ENCODE measurements around the gene ZNF607. TPM values are rescaled to one million over a fixed set of nuclear protein-coding genes. Genes with fewer than 3 reads are reported as not detected.
"Not testable (repeated sequence)": the region's sequence is repeated elsewhere in the genome, so short reads cannot be mapped to it uniquely, and the experiment has no call there.

ZNF607 gene
- 2.8 and 2.9 TPM in 2 replicates for total RNA-seq (2014; rRNA removed; shearing (Covaris generic))
- polyA plus RNA-seq (2015; cell fraction: cytosol; rRNA removed) = 2.4 and 3.9 TPM in 2 replicates
- 4.1 and 6.1 TPM in 2 replicates for polyA plus RNA-seq (2015; cell fraction: nucleus; rRNA removed)

- in situ Hi-C loops (cut with HindIII; ENCODE audit: low pct_unique_long_range_greater_than_20kb, low sequenced_read_pairs) = no loop called here
- peak; percentile 87 for DNase-seq (ENCODE audit: low read depth, low spot score)
Measured at GRCh38 chr19:37719111-37719926, at the start of gene ZNF607. TSS of gene ZNF607 (minus strand) at chr19:37719761. CDS start at chr19:37711618, 8,143 bp downstream.

- DNase-seq (ENCODE audit: low read depth, low spot score) = no peak
- in situ Hi-C loops (cut with HindIII; ENCODE audit: low pct_unique_long_range_greater_than_20kb, low sequenced_read_pairs) = no loop called here
Measured at GRCh38 chr19:37763488-37763887, 43.9 kb upstream of the ZNF607 start.

GRCh38 chr19:37757683-37758082 is 38.1 kb upstream of the ZNF607 start:
- DNase-seq (ENCODE audit: low read depth, low spot score); in situ Hi-C loops (cut with HindIII; ENCODE audit: low pct_unique_long_range_greater_than_20kb, low sequenced_read_pairs): not testable (repeated sequence)

- in situ Hi-C loops (cut with HindIII; ENCODE audit: low pct_unique_long_range_greater_than_20kb, low sequenced_read_pairs) = no loop called here
- no peak for DNase-seq (ENCODE audit: low read depth, low spot score)
Measured at GRCh38 chr19:37738371-37738770, 18.8 kb upstream of the ZNF607 start.

GRCh38 chr19:37725181-37725580 is 5.6 kb upstream of the ZNF607 start:
- in situ Hi-C loops (cut with HindIII; ENCODE audit: low pct_unique_long_range_greater_than_20kb, low sequenced_read_pairs) = no loop called here

GRCh38 chr19:37719927-37720265 is 335 bp upstream of the ZNF607 start:
- in situ Hi-C loops (cut with HindIII; ENCODE audit: low pct_unique_long_range_greater_than_20kb, low sequenced_read_pairs) = no loop called here

More at GRCh38 chr19:37725181-37725580, 5.6 kb upstream of the ZNF607 start:
- DNase-seq (ENCODE audit: low read depth, low spot score) = no peak

GRCh38 chr19:37718304-37718703 is 1.3 kb downstream of the ZNF607 start:
- DNase-seq (ENCODE audit: low read depth, low spot score) = no peak
- in situ Hi-C loops (cut with HindIII; ENCODE audit: low pct_unique_long_range_greater_than_20kb, low sequenced_read_pairs) = no loop called here

More at GRCh38 chr19:37719927-37720265, 335 bp upstream of the ZNF607 start:
- no peak for DNase-seq (ENCODE audit: low read depth, low spot score)

- in situ Hi-C loops (cut with HindIII; ENCODE audit: low pct_unique_long_range_greater_than_20kb, low sequenced_read_pairs) = no loop called here
- DNase-seq (ENCODE audit: low read depth, low spot score) = no peak
Measured at GRCh38 chr19:37716140-37716539, 3.4 kb downstream of the ZNF607 start.

GRCh38 chr19:37706052-37706605 is 13.4 kb downstream of the ZNF607 start:
- no peak for DNase-seq (ENCODE audit: low read depth, low spot score)
- in situ Hi-C loops (cut with HindIII; ENCODE audit: low pct_unique_long_range_greater_than_20kb, low sequenced_read_pairs) = no loop called here

- in situ Hi-C loops (cut with HindIII; ENCODE audit: low pct_unique_long_range_greater_than_20kb, low sequenced_read_pairs) = no loop called here
- no peak for DNase-seq (ENCODE audit: low read depth, low spot score)
Measured at GRCh38 chr19:37699057-37699456, 20.5 kb downstream of the ZNF607 start.

GRCh38 chr19:37698216-37698615 is 21.3 kb downstream of the ZNF607 start:
- DNase-seq (ENCODE audit: low read depth, low spot score) = no peak
- in situ Hi-C loops (cut with HindIII; ENCODE audit: low pct_unique_long_range_greater_than_20kb, low sequenced_read_pairs) = no loop called here

- in situ Hi-C loops (cut with HindIII; ENCODE audit: low pct_unique_long_range_greater_than_20kb, low sequenced_read_pairs) = no loop called here
Measured at GRCh38 chr19:37695144-37695899, 24.2 kb downstream of the ZNF607 start.

GRCh38 chr19:37692956-37693620 is 26.5 kb downstream of the ZNF607 start:
- no peak for DNase-seq (ENCODE audit: low read depth, low spot score)
- in situ Hi-C loops (cut with HindIII; ENCODE audit: low pct_unique_long_range_greater_than_20kb, low sequenced_read_pairs) = no loop called here

More at GRCh38 chr19:37695144-37695899, 24.2 kb downstream of the ZNF607 start:
- no peak for DNase-seq (ENCODE audit: low read depth, low spot score)

GRCh38 chr19:37691881-37692504 is 27.6 kb downstream of the ZNF607 start:
- in situ Hi-C loops (cut with HindIII; ENCODE audit: low pct_unique_long_range_greater_than_20kb, low sequenced_read_pairs) = no loop called here
- DNase-seq (ENCODE audit: low read depth, low spot score) = peak; percentile 42

- DNase-seq (ENCODE audit: low read depth, low spot score) = no peak
- in situ Hi-C loops (cut with HindIII; ENCODE audit: low pct_unique_long_range_greater_than_20kb, low sequenced_read_pairs) = no loop called here
Measured at GRCh38 chr19:37683520-37683919, 36.0 kb downstream of the ZNF607 start.

- in situ Hi-C loops (cut with HindIII; ENCODE audit: low pct_unique_long_range_greater_than_20kb, low sequenced_read_pairs) = no loop called here
- DNase-seq (ENCODE audit: low read depth, low spot score) = no peak
Measured at GRCh38 chr19:37669450-37669914, 50.1 kb downstream of the ZNF607 start.

GRCh38 chr19:37657157-37657556 is 62.4 kb downstream of the ZNF607 start:
- in situ Hi-C loops (cut with HindIII; ENCODE audit: low pct_unique_long_range_greater_than_20kb, low sequenced_read_pairs); DNase-seq (ENCODE audit: low read depth, low spot score): not testable (repeated sequence)
